Neural cell (in vitro differentiated cells): Measurements from ENCODE around the gene GOLGA7B. TPM values are rescaled to one million over a fixed set of nuclear protein-coding genes. Genes with fewer than 3 reads are reported as not detected.

Experiments used
- H2AFZ ChIP-seq: fragments of 200-600, 300-800 bp; sonication (generic), shearing (Covaris generic); 2 replicates; pipeline ENCODE4 v1.6.0; 2014; ENCODE audit warnings: low read depth, mild to moderate bottlenecking, antibody characterized with exemption, low read length, moderate library complexity
- H3F3A ChIP-seq: fragments of 200-600 bp; shearing (Covaris generic); 2 replicates; pipeline ENCODE4 v1.6.1; 2016; ENCODE audit warnings: mild to moderate bottlenecking, moderate library complexity, mixed read lengths, antibody characterized with exemption, low read length; ENCODE audit not compliant: insufficient read depth, poor library complexity, severe bottlenecking
- H3K27ac ChIP-seq: fragments of 200-600, 300-800 bp; sonication (generic), shearing (Covaris generic); 2 replicates; pipeline ENCODE4 v1.5.1; 2014; ENCODE audit warnings: mild to moderate bottlenecking, low read length, moderate library complexity
- H3K27me3 ChIP-seq: fragments of 300-800, 200-600 bp; sonication (generic), shearing (Covaris generic); 2 replicates; pipeline ENCODE4 v1.6.0; 2014; ENCODE audit warnings: mild to moderate bottlenecking, low read depth, low read length, moderate library complexity; ENCODE audit not compliant: insufficient read depth
- H3K36me3 ChIP-seq: fragments of 300-800, 200-600 bp; sonication (generic), shearing (Covaris generic); 2 replicates; pipeline ENCODE4 v1.5.1; 2014; ENCODE audit warnings: mild to moderate bottlenecking, antibody characterized with exemption, low read length, moderate library complexity; ENCODE audit not compliant: insufficient read depth
- H3K4me2 ChIP-seq: fragments of 300-800, 200-600 bp; sonication (generic), shearing (Covaris generic); 2 replicates; pipeline ENCODE4 v1.6.0; 2014; ENCODE audit warnings: mild to moderate bottlenecking, low read length
- H3K4me3 ChIP-seq: fragments of 300-800, 200-600 bp; sonication (generic), shearing (Covaris generic); 2 replicates; pipeline ENCODE4 v1.5.1; 2014; ENCODE audit warnings: mild to moderate bottlenecking, low read length, moderate library complexity
- H3K79me2 ChIP-seq: fragments of 200-600 bp; shearing (Covaris generic); replicated peaks from 2 replicates; pipeline ENCODE4 v1.6.0; 2014; ENCODE audit warnings: mild to moderate bottlenecking, low read length, moderate library complexity; ENCODE audit not compliant: insufficient read depth
- H3K9ac ChIP-seq: fragments of 300-800, 200-600 bp; sonication (generic), shearing (Covaris generic); 2 replicates; pipeline ENCODE4 v1.6.1; 2016; ENCODE audit warnings: mild to moderate bottlenecking, low read length, mixed read lengths
- H3K9me2 ChIP-seq: fragments of 200-600 bp; shearing (Covaris generic); 2 replicates; pipeline ENCODE4 v1.6.1; 2016; ENCODE audit warnings: mild to moderate bottlenecking, low read length, mixed read lengths; ENCODE audit not compliant: insufficient read depth
- H3K9me3 ChIP-seq: fragments of 200-600, 300-800 bp; sonication (generic), shearing (Covaris generic); 2 replicates; pipeline ENCODE4 v1.6.1; 2016; ENCODE audit warnings: mild to moderate bottlenecking, mixed run types, low read length, moderate library complexity, mixed read lengths
- H4K20me1 ChIP-seq: fragments of 200-600 bp; shearing (Covaris generic); 2 replicates; pipeline ENCODE4 v1.6.1; 2016; ENCODE audit warnings: mild to moderate bottlenecking, mixed run types; ENCODE audit not compliant: insufficient read depth
- CTCF ChIP-seq: fragments of 450-650 bp; IDR thresholded peaks from 2 replicates; pipeline ENCODE4 v1.5.1; 2014; ENCODE audit warnings: antibody characterized with exemption, mild to moderate bottlenecking, moderate library complexity; ENCODE audit not compliant: poor library complexity, severe bottlenecking
- EP300 ChIP-seq: fragments of 450-650 bp; conservative IDR thresholded peaks from 2 replicates; pipeline ENCODE4 v1.6.1; 2014; ENCODE audit warnings: antibody characterized with exemption, mild to moderate bottlenecking, moderate library complexity; ENCODE audit not compliant: poor library complexity, severe bottlenecking
- EZH2 ChIP-seq: fragments of 200-600, 300-800 bp; shearing (Covaris generic), sonication (generic); IDR thresholded peaks from 2 replicates; pipeline ENCODE4 v1.6.1; 2014; ENCODE audit warnings: antibody characterized with exemption, low read length, borderline replicate concordance, mild to moderate bottlenecking; ENCODE audit not compliant: insufficient read depth, poor library complexity, severe bottlenecking
- MXI1 ChIP-seq: fragments of 450-650 bp; conservative IDR thresholded peaks from 2 replicates; pipeline ENCODE4 v1.6.1; 2014; ENCODE audit warnings: antibody characterized with exemption, mild to moderate bottlenecking; ENCODE audit not compliant: poor library complexity, severe bottlenecking
- POLR2AphosphoS5 ChIP-seq: IDR thresholded peaks from 2 replicates; pipeline ENCODE4 v1.6.1; 2012
- RAD21 ChIP-seq: fragments of 450-650 bp; conservative IDR thresholded peaks from 2 replicates; pipeline ENCODE4 v1.6.1; 2014; ENCODE audit warnings: antibody characterized with exemption, mild to moderate bottlenecking, moderate library complexity
- SMC3 ChIP-seq: fragments of 450-650 bp; conservative IDR thresholded peaks from 2 replicates; pipeline ENCODE4 v1.6.1; 2014; ENCODE audit warnings: antibody characterized with exemption, mild to moderate bottlenecking, moderate library complexity; ENCODE audit not compliant: poor library complexity
- TAF1 ChIP-seq: IDR thresholded peaks from 2 replicates; pipeline ENCODE4 v1.6.1; 2012; ENCODE audit warnings: low read depth
- polyA plus RNA-seq: library from polyadenylated mRNA; depleted of rRNA; stranded (reverse); fragments of >200 nt; gene quantifications from 2 replicates; pipeline ENCODE4 v1.2.3, GENCODE V29; 2014
- TF ChIP-seq, protein P1 (sequence below): IDR thresholded peaks from 2 replicates; pipeline ENCODE4 v1.6.1; 2012; ENCODE audit warnings: borderline replicate concordance

GOLGA7B gene
- polyA plus RNA-seq, 1 donor from 2014 or later, result 30.4 TPM

DNA sequence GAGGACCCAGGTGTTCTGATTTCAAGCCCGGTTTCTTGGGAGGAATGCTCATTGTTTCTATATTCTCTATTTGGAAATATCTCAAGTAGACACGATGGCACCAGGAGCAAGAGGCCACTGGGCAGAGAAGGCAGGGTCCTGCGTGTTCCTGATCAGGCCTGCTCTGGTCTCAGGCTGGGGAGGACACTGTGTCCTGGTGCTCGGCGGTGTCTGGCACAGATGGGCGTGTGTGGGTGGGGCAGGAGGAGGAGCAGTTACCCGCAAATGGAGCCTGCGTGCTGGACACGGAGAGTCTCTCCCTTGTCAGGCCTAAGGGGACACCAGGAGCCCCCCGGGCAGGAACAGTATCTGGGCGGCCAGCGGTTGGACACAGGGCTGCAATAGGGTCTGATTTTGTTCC is 25.9 kb upstream of the GOLGA7B start:
- Histone ChIP-seq H2AFZ (no peak overlapping the region), H3K79me2 (no peaks in the 10 kb centered on the region), H4K20me1 (no peaks in the 10 kb centered on the region), H3K36me3 (no peaks in the 10 kb centered on the region), H3K9me3 (no peaks in the 10 kb centered on the region), H3K27ac (no peak overlapping the region), H3K9ac (no peak overlapping the region), H3K9me2 (no peaks in the 10 kb centered on the region), H3K4me2 (no peak overlapping the region), H3K4me3 (no peak overlapping the region), H3F3A (no peaks in the 10 kb centered on the region), H3K27me3 (no peaks in the 10 kb centered on the region)
- TF ChIP-seq EZH2 (no peak), SMC3 (no peak), MXI1 (no peak), CTCF (no peak), RAD21 (no peak), POLR2AphosphoS5 (no peak), TAF1 (no peak), EP300 (no peak)
- TF ChIP-seq, protein P1, sequence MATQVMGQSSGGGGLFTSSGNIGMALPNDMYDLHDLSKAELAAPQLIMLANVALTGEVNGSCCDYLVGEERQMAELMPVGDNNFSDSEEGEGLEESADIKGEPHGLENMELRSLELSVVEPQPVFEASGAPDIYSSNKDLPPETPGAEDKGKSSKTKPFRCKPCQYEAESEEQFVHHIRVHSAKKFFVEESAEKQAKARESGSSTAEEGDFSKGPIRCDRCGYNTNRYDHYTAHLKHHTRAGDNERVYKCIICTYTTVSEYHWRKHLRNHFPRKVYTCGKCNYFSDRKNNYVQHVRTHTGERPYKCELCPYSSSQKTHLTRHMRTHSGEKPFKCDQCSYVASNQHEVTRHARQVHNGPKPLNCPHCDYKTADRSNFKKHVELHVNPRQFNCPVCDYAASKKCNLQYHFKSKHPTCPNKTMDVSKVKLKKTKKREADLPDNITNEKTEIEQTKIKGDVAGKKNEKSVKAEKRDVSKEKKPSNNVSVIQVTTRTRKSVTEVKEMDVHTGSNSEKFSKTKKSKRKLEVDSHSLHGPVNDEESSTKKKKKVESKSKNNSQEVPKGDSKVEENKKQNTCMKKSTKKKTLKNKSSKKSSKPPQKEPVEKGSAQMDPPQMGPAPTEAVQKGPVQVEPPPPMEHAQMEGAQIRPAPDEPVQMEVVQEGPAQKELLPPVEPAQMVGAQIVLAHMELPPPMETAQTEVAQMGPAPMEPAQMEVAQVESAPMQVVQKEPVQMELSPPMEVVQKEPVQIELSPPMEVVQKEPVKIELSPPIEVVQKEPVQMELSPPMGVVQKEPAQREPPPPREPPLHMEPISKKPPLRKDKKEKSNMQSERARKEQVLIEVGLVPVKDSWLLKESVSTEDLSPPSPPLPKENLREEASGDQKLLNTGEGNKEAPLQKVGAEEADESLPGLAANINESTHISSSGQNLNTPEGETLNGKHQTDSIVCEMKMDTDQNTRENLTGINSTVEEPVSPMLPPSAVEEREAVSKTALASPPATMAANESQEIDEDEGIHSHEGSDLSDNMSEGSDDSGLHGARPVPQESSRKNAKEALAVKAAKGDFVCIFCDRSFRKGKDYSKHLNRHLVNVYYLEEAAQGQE, result no peak

GRCh38 chr10:97825020-97825760 is 24.5 kb upstream of the GOLGA7B start:
- Histone ChIP-seq H3K9me2 (no peaks in the 10 kb centered on the region), H3K9ac (no peak overlapping the region), H3K79me2 (no peaks in the 10 kb centered on the region), H2AFZ (no peak overlapping the region), H3K9me3 (no peaks in the 10 kb centered on the region), H3K27me3 (no peaks in the 10 kb centered on the region), H3K4me2 (no peak overlapping the region), H3K27ac (no peak overlapping the region), H3F3A (no peaks in the 10 kb centered on the region), H4K20me1 (no peaks in the 10 kb centered on the region), H3K36me3 (no peaks in the 10 kb centered on the region), H3K4me3 (no peak overlapping the region)
- TF ChIP-seq EZH2 (no peak), EP300 (no peak), MXI1 (no peak), RAD21 (no peak)
- TF ChIP-seq, protein P1, result no peak
